Measurements from ENCODE around the gene SMIM45.
A peak's percentile ranks its signal among the peaks of the same experiment; 100 is the strongest.

Gene SMIM45

GRCh38 chr22:42000466-42000865 is 48.5 kb downstream of the SMIM45 start:
- H3K23ac ChIP-seq (ENCODE audit: low read depth, low read length, poor library complexity), result no peak overlapping the region
- no peak overlapping the region for H2BK5ac ChIP-seq (ENCODE audit: low read length)
- no peak overlapping the region for H3K27ac ChIP-seq (replicated peaks; ENCODE audit: low read length)
- peaks cover 0 to 23% of the 10 kb centered on the region in 2 donors for H3K36me3 ChIP-seq (replicated peaks in 1 of 2; ENCODE audit: control insufficient read depth in 2 of 2, insufficient read depth in 2 of 2, low read length in 2 of 2)
- H3K27me3 ChIP-seq (ENCODE audit: control insufficient read depth in 3 of 3, insufficient read depth in 3 of 3, low read depth in 1 of 3, low read length in 3 of 3), result peaks cover 0 to 1% (median 0%) of the 10 kb centered on the region in 3 experiments
- H2AFZ ChIP-seq (ENCODE audit: low read length), result no peak overlapping the region
- no peak overlapping the region for H2BK15ac ChIP-seq (ENCODE audit: low read length)
- H3K79me1 ChIP-seq (ENCODE audit: low read depth, low read length), result no peaks in the 10 kb centered on the region
- no peak overlapping the region for H3K4me3 ChIP-seq (ENCODE audit: low read length in 2 of 2)
- no peak overlapping the region for H3K4ac ChIP-seq (ENCODE audit: low read length)
- H3K9ac ChIP-seq (ENCODE audit: low read depth, low read length, poor library complexity), result no peak overlapping the region
- no peak overlapping the region for H4K8ac ChIP-seq (ENCODE audit: low read depth, low read length)
- no peak overlapping the region for H3K4me2 ChIP-seq (ENCODE audit: insufficient read depth, low read length, poor library complexity, severe bottlenecking)
- H3K4me1 ChIP-seq (ENCODE audit: control insufficient read depth in 2 of 2, insufficient read depth in 1 of 2, low read depth in 1 of 2, low read length in 2 of 2), result peaks cover 0 to 6% of the 10 kb centered on the region in 2 donors
- DNase-seq (ENCODE audit: low spot score), result no peak
- no peaks in the 10 kb centered on the region for H3K9me3 ChIP-seq (replicated peaks in 1 of 2; ENCODE audit: control insufficient read depth in 2 of 2, insufficient read depth in 1 of 2, low read depth in 1 of 2, low read length in 2 of 2)
- no peak overlapping the region for H2AK5ac ChIP-seq (ENCODE audit: low read depth, low read length)
- no peak overlapping the region for H3K14ac ChIP-seq (ENCODE audit: low read length)
- H2BK12ac ChIP-seq (ENCODE audit: low read length), result no peak overlapping the region
- no peak overlapping the region for H2BK120ac ChIP-seq (ENCODE audit: low read depth, low read length)
- no peak overlapping the region for H3K18ac ChIP-seq (ENCODE audit: low read length)
- no CpG with 5 or more reads among the region's 8 CpGs for WGBS, 2 donors (ENCODE audit: extremely low coverage in 2 of 2, insufficient read length in 2 of 2, insufficient replicate concordance in 1 of 2)
- H4K91ac ChIP-seq (ENCODE audit: low read depth, low read length, poor library complexity), result no peak overlapping the region

GRCh38 chr22:42001121-42001520 is 49.2 kb downstream of the SMIM45 start:
- no CpG with 5 or more reads among the region's 8 CpGs for WGBS, 2 donors (ENCODE audit: extremely low coverage in 2 of 2, insufficient read length in 2 of 2, insufficient replicate concordance in 1 of 2)

GRCh38 chr22:42001706-42002105 is 49.8 kb downstream of the SMIM45 start:
- no CpG with 5 or more reads among the region's 12 CpGs for WGBS, 2 donors (ENCODE audit: extremely low coverage in 2 of 2, insufficient read length in 2 of 2, insufficient replicate concordance in 1 of 2)
- Histone ChIP-seq H3K18ac (ENCODE audit: low read length) (no peak overlapping the region), H3K4ac (ENCODE audit: low read length) (no peak overlapping the region)

More at GRCh38 chr22:42001121-42001520, 49.2 kb downstream of the SMIM45 start:
- Histone ChIP-seq H3K79me1 (ENCODE audit: low read depth, low read length) (no peaks in the 10 kb centered on the region), H4K91ac (ENCODE audit: low read depth, low read length, poor library complexity) (no peak overlapping the region), H3K4me3 (ENCODE audit: low read length in 2 of 2) (no peak overlapping the region), H3K27ac (replicated peaks; ENCODE audit: low read length) (no peak overlapping the region), H4K8ac (ENCODE audit: low read depth, low read length) (no peak overlapping the region), H3K4me1 (ENCODE audit: control insufficient read depth in 2 of 2, insufficient read depth in 1 of 2, low read depth in 1 of 2, low read length in 2 of 2) (peaks cover 0 to 6% of the 10 kb centered on the region in 2 donors), H3K23ac (ENCODE audit: low read depth, low read length, poor library complexity) (no peak overlapping the region), H3K4ac (ENCODE audit: low read length) (no peak overlapping the region), H2BK15ac (ENCODE audit: low read length) (no peak overlapping the region), H2BK5ac (ENCODE audit: low read length) (no peak overlapping the region), H3K14ac (ENCODE audit: low read length) (no peak overlapping the region), H3K4me2 (ENCODE audit: insufficient read depth, low read length, poor library complexity, severe bottlenecking) (no peak overlapping the region), H2BK12ac (ENCODE audit: low read length) (no peak overlapping the region), H2BK120ac (ENCODE audit: low read depth, low read length) (no peak overlapping the region), H3K9ac (ENCODE audit: low read depth, low read length, poor library complexity) (no peak overlapping the region), H2AFZ (ENCODE audit: low read length) (peak overlapping the region; percentile 46), H3K18ac (ENCODE audit: low read length) (no peak overlapping the region), H3K27me3 (ENCODE audit: control insufficient read depth in 3 of 3, insufficient read depth in 3 of 3, low read depth in 1 of 3, low read length in 3 of 3) (peaks cover 0 to 1% (median 0%) of the 10 kb centered on the region in 3 experiments), H2AK5ac (ENCODE audit: low read depth, low read length) (no peak overlapping the region), H3K9me3 (replicated peaks in 1 of 2; ENCODE audit: control insufficient read depth in 2 of 2, insufficient read depth in 1 of 2, low read depth in 1 of 2, low read length in 2 of 2) (no peaks in the 10 kb centered on the region), H3K36me3 (replicated peaks in 1 of 2; ENCODE audit: control insufficient read depth in 2 of 2, insufficient read depth in 2 of 2, low read length in 2 of 2) (peaks cover 0 to 16% of the 10 kb centered on the region in 2 donors)
- no peak for DNase-seq (ENCODE audit: low spot score)

GRCh38 chr22:42007922-42008321 is 56.0 kb downstream of the SMIM45 start:
- H3K4me3 ChIP-seq (ENCODE audit: low read length in 2 of 2), result no peak overlapping the region
- no CpG with 5 or more reads among the region's 4 CpGs for WGBS, 2 donors (ENCODE audit: extremely low coverage in 2 of 2, insufficient read length in 2 of 2, insufficient replicate concordance in 1 of 2)
- H2BK5ac ChIP-seq (ENCODE audit: low read length), result no peak overlapping the region
- no peak overlapping the region for H4K8ac ChIP-seq (ENCODE audit: low read depth, low read length)
- no peak overlapping the region for H3K9ac ChIP-seq (ENCODE audit: low read depth, low read length, poor library complexity)
- H3K23ac ChIP-seq (ENCODE audit: low read depth, low read length, poor library complexity), result no peak overlapping the region
- no peak overlapping the region for H3K18ac ChIP-seq (ENCODE audit: low read length)
- no peaks in the 10 kb centered on the region for H3K27me3 ChIP-seq (ENCODE audit: control insufficient read depth in 3 of 3, insufficient read depth in 3 of 3, low read depth in 1 of 3, low read length in 3 of 3)
- no peak overlapping the region for H3K14ac ChIP-seq (ENCODE audit: low read length)
- H3K36me3 ChIP-seq (replicated peaks in 1 of 2; ENCODE audit: control insufficient read depth in 2 of 2, insufficient read depth in 2 of 2, low read length in 2 of 2), result no peaks in the 10 kb centered on the region
- no peak overlapping the region for H2BK120ac ChIP-seq (ENCODE audit: low read depth, low read length)
- H2AFZ ChIP-seq (ENCODE audit: low read length), result no peak overlapping the region
- no peak overlapping the region for H2BK12ac ChIP-seq (ENCODE audit: low read length)
- H3K79me1 ChIP-seq (ENCODE audit: low read depth, low read length), result no peaks in the 10 kb centered on the region
- H3K4me1 ChIP-seq (ENCODE audit: control insufficient read depth in 2 of 2, insufficient read depth in 1 of 2, low read depth in 1 of 2, low read length in 2 of 2), result no peaks in the 10 kb centered on the region
- H4K91ac ChIP-seq (ENCODE audit: low read depth, low read length, poor library complexity), result no peak overlapping the region
- H3K27ac ChIP-seq (replicated peaks; ENCODE audit: low read length), result no peak overlapping the region
- no peak overlapping the region for H3K4ac ChIP-seq (ENCODE audit: low read length)
- H2AK5ac ChIP-seq (ENCODE audit: low read depth, low read length), result no peak overlapping the region
- peaks cover 0 to 9% of the 10 kb centered on the region in 2 donors for H3K9me3 ChIP-seq (replicated peaks in 1 of 2; ENCODE audit: control insufficient read depth in 2 of 2, insufficient read depth in 1 of 2, low read depth in 1 of 2, low read length in 2 of 2)
- DNase-seq (ENCODE audit: low spot score), result no peak
- no peak overlapping the region for H3K4me2 ChIP-seq (ENCODE audit: insufficient read depth, low read length, poor library complexity, severe bottlenecking)
- H2BK15ac ChIP-seq (ENCODE audit: low read length), result no peak overlapping the region

More at GRCh38 chr22:42001706-42002105, 49.8 kb downstream of the SMIM45 start:
- Histone ChIP-seq H2BK15ac (ENCODE audit: low read length) (no peak overlapping the region), H3K27ac (replicated peaks; ENCODE audit: low read length) (no peak overlapping the region), H3K36me3 (replicated peaks in 1 of 2; ENCODE audit: control insufficient read depth in 2 of 2, insufficient read depth in 2 of 2, low read length in 2 of 2) (peaks cover 0 to 10% of the 10 kb centered on the region in 2 donors), H2BK12ac (ENCODE audit: low read length) (no peak overlapping the region), H3K4me1 (ENCODE audit: control insufficient read depth in 2 of 2, insufficient read depth in 1 of 2, low read depth in 1 of 2, low read length in 2 of 2) (peaks cover 0 to 6% of the 10 kb centered on the region in 2 donors), H3K4me2 (ENCODE audit: insufficient read depth, low read length, poor library complexity, severe bottlenecking) (no peak overlapping the region), H3K4me3 (ENCODE audit: low read length in 2 of 2) (no peak overlapping the region), H3K9ac (ENCODE audit: low read depth, low read length, poor library complexity) (no peak overlapping the region), H3K23ac (ENCODE audit: low read depth, low read length, poor library complexity) (no peak overlapping the region), H2AFZ (ENCODE audit: low read length) (peak overlapping the region; percentile 46), H3K79me1 (ENCODE audit: low read depth, low read length) (no peaks in the 10 kb centered on the region), H2AK5ac (ENCODE audit: low read depth, low read length) (no peak overlapping the region), H3K14ac (ENCODE audit: low read length) (no peak overlapping the region), H4K8ac (ENCODE audit: low read depth, low read length) (no peak overlapping the region), H4K91ac (ENCODE audit: low read depth, low read length, poor library complexity) (no peak overlapping the region), H3K9me3 (replicated peaks in 1 of 2; ENCODE audit: control insufficient read depth in 2 of 2, insufficient read depth in 1 of 2, low read depth in 1 of 2, low read length in 2 of 2) (no peaks in the 10 kb centered on the region), H2BK5ac (ENCODE audit: low read length) (no peak overlapping the region), H2BK120ac (ENCODE audit: low read depth, low read length) (no peak overlapping the region), H3K27me3 (ENCODE audit: control insufficient read depth in 3 of 3, insufficient read depth in 3 of 3, low read depth in 1 of 3, low read length in 3 of 3) (peaks cover 0 to 1% (median 0%) of the 10 kb centered on the region in 3 experiments)
- DNase-seq (ENCODE audit: low spot score), result no peak

Data from neuronal stem cell (in vitro differentiated cells).